NCI-H146 treated with DMSO at 0.1 percent for 48 hours (cell line): Measurements from ENCODE around the gene OR51B4.
"Not testable (repeated sequence)": the region's sequence is repeated elsewhere in the genome, so short reads cannot be mapped to it uniquely, and the experiment has no call there.

ENCODE experiments used
- DNase-seq: peaks from one replicate; lab custom pipeline; 2025; ENCODE audit not compliant: unreplicated experiment; lab: John Stamatoyannopoulos, UW

The OR51B4 gene

DNA sequence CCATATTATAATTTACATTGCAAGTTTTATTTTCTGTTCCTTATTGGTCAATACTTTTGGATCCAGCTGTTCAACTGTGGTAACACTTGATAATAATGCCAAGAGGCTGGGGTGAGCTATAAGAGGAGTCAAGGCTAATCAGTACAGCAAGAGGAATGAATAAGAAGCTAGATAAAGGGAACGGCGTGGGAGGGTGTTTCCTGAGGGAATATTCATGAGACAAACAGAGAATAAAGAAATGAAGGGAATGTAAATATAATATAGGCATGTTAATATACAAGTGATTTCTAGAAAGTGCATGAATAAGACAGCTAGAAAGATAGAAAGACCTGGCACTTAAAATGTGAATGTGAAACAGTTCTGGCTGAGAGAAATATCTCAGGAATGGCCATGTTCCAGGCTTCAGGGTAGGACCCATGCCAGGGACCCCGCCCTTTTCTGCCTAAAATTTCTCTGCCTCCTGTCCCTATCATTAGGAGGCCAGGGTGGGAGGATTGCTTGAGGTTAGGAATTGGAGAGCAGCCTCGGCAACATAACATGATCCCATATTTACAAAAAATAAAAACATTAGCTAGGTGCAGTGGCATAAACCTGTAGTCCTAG lies 3.9 kb downstream of the OR51B4 start:
- no peak for DNase-seq

DNA sequence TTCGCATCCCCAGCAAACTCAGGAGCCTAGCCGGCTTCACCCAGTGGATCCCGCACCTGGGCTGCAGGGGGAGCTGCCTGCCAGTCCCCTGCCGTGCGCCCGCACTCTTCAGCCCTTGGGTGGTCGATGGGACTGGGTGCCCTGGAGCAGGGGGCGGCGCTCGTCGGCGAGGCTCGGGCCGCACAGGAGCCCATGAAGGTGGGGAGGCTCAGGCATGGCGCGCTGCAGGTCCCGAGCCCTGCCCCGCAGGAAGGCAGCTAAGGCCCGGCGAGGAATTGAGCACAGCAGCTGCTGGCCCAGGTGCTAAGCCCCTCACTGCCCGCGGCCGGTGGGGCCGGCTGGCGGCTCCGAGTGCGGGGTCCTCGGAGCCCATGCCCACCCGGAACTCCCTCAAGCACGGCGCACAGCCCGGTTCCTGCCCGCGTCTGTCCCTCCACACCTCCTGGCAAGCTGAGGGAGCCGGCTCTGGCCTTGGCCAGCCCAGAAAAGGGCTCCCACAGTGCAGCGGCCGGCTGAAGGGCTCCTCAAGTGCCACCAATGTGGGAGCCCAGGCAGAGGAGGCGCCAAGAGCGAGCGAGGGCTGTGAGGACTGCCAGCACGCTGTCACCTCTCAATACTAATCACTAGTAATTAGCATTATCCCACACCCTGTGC lies 7.3 kb downstream of the OR51B4 start:
- DNase-seq = not testable (repeated sequence)

DNA sequence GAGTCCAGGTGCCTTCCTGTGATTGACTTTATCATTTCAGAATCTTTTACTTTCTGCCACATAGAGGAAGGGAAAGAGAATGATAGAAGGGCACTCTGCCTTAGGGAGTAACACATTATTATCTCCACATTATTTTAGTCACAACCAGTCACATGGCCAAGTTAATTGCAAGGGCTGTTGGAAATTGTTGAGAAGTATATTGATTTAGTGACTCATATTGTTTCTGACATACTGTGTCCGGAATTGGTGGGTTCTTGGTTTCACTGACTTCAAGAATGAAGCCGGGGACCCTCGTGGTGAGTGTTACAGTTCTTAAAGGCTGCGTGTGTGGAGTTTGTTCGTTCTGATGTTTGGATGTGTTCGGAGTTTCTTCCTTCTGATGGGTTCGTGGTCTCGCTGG lies 8.7 kb downstream of the OR51B4 start:
- DNase-seq = no peak

DNA sequence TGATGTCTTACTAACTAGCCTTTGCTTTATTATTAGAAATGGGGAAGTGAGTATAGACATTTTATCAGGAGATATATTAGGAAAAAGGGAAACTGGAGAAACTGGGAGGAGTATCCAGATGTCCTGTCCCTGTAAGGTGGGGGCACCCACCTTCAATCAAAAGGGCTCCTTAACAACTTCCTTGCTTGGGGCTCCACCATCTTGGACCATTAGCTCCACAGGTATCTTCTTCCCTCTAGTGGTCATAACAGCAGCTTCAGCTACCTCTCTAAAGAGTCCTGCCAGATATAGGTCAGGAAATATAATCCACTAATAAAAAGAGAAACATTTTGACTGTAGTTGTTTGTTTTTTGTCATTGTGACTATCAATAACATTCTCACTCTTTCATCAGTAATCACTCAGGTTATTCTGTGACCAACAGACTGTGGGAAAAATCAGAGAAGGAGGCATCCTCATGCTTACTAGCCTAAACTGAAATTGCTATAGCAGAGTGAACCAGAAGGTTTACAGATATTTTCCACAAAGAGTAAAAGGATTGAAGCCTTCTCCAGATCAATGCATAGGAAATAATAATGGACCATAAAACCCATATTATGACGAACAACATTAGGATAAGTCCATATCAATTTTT lies 10.4 kb downstream of the OR51B4 start:
- DNase-seq = no peak

DNA sequence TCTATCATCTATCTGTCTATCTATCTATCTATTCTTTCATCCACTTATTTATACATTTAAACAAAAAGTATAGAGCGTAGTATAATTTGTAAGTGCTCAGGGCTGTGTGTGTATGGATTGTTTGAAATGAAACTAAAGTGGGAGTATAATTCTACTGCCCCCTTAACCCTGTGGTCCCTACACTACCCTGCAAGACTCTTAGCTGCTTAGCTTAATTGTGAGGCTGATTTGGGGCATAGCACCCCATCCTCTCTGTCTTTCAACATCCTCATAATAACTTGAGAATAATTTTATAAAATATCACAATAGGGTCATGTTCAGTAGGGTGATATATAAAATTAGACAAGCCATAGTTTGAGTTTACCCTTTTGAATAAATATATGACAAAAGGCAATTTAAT lies 11.6 kb downstream of the OR51B4 start:
- no peak for DNase-seq

DNA sequence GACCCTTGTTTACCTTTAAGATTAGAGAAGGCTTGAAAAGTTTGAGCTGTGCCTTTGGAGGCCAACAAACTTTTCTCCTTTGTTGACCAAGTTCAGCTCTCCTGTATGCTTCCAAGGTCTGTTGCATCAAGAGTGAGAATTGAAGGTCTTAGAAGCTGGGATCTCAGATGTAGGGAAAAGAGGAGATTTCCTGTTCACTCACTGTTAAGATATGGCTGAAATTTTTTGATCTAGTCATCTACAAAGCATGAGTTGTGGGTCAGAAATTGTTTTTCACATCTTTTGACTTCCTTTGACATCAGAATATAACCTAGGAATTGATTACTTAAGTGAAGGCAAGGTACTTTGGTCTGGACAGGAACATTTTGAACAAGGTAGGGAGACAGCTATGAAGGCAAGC lies 12.1 kb downstream of the OR51B4 start:
- no peak for DNase-seq

DNA sequence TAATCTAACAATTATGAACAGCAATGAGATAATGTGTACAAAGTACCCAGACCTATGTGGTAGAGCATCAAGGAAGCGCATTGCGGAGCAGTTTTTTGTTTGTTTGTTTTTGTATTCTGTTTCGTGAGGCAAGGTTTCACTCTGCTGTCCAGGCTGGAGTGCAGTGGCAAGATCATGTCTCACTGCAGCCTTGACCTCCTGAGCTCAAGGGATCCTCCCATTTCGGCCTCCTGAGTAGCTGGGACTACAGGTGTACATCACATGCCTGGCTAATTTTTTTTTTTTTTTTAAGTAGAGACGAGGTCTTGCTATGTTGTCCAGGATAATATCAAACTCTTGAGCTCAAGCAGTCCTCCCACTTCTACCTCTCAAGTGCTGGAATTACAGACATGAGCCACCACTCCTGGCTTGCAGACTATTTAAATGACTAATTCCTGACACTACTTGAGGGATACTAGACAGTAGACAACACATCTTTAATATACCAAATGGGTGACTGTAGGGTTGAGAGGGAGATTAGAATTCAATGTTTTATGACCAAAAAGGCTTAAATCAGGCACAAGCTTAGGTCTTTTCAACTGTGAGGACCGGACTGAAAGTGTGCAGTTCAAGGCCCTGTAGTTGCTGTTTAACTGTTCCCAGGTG lies 12.7 kb downstream of the OR51B4 start:
- DNase-seq = no peak

DNA sequence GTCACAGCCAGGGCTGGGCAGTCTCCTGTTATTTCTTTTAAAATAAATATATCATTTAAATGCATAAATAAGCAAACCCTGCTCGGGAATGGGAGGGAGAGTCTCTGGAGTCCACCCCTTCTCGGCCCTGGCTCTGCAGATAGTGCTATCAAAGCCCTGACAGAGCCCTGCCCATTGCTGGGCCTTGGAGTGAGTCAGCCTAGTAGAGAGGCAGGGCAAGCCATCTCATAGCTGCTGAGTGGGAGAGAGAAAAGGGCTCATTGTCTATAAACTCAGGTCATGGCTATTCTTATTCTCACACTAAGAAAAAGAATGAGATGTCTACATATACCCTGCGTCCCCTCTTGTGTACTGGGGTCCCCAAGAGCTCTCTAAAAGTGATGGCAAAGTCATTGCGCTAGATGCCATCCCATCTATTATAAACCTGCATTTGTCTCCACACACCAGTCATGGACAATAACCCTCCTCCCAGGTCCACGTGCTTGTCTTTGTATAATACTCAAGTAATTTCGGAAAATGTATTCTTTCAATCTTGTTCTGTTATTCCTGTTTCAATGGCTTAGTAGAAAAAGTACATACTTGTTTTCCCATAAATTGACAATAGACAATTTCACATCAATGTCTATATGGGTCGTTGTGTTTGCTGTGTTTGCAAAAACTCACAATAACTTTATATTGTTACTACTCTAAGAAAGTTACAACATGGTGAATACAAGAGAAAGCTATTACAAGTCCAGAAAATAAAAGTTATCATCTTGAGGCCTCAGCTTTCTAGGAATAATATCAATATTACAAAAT lies 13.4 kb downstream of the OR51B4 start:
- no peak for DNase-seq

DNA sequence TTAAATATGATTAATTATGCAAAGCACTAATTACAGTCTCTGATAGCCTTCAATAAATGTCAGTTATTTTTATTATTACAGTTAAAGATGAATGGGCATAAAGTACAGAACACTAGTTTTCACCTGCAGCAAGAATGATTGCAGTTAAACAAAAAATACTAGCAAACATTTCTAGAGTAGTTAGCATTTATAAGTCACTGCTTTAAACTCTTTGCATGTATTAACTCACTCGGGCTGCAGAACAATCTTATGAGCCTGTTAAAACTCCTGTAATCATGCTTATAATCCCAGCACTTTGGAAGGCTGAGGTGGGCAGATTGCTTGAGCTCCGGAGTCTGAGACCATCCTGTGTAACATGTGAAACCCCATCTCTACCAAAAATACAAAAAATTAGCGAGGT lies 14.8 kb downstream of the OR51B4 start:
- no peak for DNase-seq

DNA sequence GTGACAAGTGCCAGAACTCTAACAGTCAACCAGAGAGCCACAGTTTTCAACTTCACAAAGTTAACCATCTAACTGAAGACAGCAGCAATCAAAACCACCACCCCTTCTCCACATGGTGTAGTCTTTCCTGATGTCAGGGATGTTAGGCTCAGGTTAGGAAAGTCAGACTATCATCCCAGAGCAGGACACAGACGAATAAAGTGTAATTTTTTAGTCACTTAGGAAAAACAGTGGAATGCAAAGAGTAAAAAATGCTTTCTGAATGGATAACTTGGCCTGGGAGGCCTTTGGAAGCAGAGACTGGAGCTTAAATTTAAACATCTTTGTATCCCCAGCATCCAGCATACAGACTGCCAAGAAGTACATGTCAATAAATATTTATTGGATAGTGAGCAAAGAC lies 15.4 kb downstream of the OR51B4 start:
- no peak for DNase-seq

DNA sequence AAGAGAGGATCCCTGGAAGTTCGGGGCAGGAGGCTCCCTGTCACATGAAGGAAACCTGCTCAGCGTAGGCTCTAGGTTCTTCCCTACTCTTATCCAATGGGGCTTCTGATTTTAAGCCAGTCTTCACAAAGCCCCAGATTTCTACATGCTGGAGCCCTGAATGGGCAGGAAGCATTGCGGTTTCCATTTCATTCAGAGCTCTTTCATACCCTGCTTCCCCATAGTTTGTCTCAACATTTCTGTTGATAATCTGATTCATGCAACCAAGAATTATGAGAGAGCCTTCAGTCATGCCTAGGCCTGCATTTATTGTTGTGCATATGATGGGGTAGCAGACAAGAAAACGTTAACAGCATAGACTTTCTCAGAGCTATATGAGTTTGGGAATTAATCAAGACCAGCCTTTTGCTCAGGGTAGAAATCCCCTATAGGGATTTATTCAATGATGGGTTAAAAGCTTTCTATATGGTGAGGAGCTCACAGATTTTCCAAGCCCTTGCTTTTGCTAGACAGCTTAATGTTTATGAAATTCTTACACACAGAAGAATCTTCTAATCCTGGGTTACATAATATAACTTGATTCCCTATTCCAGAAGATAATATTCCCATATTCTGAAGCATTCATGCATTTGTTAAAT lies 15.9 kb downstream of the OR51B4 start:
- no peak for DNase-seq

DNA sequence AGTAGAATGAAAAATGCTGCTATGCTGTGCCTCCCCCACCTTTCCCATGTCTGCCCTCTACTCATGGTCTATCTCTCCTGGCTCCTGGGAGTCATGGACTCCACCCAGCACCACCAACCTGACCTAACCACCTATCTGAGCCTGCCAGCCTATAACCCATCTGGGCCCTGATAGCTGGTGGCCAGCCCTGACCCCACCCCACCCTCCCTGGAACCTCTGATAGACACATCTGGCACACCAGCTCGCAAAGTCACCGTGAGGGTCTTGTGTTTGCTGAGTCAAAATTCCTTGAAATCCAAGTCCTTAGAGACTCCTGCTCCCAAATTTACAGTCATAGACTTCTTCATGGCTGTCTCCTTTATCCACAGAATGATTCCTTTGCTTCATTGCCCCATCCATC lies 17.1 kb downstream of the OR51B4 start:
- DNase-seq = no peak

DNA sequence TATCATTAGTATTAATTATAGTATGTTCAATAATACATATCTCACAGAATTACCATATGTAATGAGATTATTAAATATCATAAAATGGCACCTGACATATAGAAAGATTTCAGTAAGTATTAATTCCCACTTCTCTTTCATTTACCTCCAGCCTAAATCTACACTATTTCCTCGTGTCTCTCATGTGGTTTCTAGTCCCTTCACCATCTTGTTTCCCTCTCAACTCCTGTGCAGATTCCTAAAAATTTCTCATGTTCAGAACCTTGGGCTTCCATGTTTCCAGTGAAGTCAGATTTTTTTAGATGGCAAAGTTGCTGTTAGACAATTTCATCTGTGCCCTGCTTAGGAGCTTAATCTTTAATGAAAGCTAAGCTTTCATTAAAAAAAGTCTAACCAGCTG lies 17.9 kb downstream of the OR51B4 start:
- DNase-seq = no peak

DNA sequence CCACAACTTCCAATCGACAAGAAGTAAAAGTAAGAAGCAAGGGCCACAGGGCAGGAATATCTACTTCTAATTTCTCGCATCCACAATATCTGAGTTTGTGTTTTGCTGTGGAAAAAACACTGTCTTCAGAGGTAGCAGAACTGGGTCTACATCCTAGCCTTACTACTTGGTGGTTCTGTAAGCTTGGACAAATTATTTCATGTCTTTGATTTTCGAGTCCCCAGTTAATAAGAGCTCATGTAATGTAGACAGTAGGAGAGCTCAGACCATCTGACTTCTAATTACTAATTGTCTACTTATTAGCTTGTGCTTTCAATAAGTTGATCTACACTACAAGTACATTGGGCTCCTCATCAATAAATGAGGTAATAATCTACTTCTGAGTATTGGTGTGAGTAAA lies 18.7 kb downstream of the OR51B4 start:
- no peak for DNase-seq

DNA sequence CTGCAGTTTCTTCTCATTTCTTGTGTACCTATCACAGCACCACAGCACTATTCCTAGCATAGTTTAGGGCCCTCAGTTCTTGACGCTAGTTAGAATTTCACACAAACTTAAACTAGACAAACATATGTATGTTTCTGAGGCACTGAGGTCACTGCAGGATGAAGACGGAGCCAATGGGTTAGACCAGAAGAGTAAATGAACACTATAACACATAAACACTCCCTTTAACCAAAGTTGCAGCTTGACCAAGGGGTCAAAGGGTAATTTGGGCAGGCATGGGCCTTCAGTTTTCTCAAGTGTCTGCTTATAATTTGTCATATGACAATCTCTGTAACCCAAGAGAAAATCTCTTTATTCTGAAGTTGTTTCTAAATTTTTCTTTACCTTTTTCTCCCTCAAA lies 19.1 kb downstream of the OR51B4 start:
- no peak for DNase-seq

DNA sequence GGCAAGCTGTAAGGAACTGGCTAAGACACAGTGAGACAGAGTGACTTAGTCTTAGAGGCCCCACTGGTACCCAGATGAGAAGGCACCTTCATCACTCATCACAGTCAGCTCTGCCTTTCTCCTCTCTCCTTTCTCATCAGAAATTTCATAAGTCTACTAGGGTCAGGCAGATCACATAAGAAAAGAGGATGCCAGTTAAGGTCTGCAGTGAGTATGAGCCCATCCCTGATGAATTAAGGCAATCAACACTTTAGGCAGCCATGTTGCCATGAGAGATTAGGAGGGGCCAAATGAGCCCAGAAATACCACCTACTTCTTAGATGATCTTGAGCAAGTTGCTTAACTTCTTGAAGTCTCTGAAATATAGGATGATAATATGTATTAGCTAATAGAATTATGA lies 20.1 kb downstream of the OR51B4 start:
- DNase-seq = no peak

DNA sequence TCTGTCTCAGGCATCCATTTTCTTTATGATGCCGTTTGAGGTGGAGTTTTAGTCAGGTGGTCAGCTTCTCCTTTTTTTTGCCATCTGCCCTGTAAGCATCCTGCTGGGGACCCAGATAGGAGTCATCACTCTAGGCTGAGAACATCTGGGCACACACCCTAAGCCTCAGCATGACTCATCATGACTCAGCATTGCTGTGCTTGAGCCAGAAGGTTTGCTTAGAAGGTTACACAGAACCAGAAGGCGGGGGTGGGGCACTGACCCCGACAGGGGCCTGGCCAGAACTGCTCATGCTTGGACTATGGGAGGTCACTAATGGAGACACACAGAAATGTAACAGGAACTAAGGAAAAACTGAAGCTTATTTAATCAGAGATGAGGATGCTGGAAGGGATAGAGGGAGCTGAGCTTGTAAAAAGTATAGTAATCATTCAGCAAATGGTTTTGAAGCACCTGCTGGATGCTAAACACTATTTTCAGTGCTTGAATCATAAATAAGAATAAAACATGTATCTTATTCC lies 21.1 kb downstream of the OR51B4 start:
- no peak for DNase-seq

DNA sequence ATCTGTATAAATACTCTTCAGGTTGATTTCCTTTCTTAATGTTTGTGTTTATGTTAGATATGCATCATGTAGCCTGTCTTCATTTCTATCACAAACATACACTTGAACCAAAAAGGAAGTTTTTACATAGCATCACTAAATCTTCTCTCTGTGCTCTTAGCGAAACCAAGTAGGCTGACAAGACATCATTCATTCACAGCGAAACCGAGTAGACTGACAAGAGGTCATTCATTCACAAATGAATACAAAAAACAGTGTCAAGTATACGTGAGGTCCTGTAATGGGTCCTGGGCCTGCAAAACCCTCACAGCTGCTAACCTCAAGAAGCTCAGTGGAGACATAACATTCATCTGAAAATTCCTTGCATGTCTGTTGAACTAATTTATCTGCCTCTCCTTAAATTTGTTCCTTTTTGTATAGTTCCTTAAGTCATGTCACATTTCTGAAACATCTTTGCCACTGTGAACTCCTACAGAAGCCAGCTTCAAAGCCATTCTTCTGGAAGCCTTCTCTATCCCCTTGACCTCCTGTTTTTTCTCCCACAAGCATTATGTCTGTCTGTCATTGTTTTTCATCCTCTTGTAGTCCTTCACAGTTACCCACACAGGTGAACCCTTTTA lies 22.2 kb downstream of the OR51B4 start:
- DNase-seq = no peak

DNA sequence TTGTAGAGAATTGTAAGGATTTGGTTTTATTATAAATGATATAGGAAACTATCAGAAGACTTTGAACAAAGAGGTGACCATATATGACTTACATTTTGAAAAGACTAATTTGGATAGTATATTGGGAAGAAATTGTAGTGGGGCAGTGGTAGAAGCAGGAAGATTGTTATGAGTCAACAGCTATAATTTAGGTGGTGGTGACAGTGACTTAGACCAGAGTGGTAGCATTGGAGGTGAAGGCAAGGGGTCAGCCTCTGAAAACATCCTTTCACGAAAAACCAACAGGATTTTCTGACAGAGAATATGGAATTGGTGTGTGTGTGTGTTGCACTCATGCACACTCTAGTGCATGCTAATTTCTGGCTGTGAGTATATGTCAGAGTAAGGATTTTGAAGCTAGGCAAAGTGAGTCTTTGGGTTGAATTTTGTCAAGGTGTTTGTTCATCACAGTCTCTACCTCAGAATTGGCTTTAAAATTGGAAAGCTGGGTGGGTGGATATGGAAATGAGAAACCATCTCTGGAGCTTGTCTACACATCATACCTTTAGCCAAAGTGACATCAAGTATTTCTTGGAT lies 23.9 kb downstream of the OR51B4 start:
- no peak for DNase-seq

DNA sequence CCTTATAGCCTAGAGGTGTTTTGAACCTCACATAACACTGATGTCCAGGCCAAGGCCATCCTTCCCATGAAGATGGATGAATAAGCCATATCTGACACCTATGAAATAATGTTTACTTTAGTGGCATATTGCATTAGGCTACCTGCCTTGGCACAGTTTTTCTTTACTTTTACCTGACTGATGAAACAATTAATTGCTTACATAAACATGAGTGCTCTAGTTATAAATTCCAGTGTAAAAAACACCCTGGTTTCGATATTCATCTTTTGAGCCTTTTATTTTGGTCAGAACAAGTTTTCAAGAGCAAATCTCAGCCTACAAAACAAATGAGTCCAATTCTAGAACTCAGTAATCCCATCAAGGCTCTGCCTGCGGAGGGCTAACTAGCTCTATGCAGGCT lies 25.0 kb downstream of the OR51B4 start:
- DNase-seq = no peak
